ENCODE measurements around the gene HTRA2.

Gene HTRA2

GRCh38 chr2:74532222-74532621 is 2.5 kb downstream of the HTRA2 start:
- TF ChIP-seq, protein P1, sequence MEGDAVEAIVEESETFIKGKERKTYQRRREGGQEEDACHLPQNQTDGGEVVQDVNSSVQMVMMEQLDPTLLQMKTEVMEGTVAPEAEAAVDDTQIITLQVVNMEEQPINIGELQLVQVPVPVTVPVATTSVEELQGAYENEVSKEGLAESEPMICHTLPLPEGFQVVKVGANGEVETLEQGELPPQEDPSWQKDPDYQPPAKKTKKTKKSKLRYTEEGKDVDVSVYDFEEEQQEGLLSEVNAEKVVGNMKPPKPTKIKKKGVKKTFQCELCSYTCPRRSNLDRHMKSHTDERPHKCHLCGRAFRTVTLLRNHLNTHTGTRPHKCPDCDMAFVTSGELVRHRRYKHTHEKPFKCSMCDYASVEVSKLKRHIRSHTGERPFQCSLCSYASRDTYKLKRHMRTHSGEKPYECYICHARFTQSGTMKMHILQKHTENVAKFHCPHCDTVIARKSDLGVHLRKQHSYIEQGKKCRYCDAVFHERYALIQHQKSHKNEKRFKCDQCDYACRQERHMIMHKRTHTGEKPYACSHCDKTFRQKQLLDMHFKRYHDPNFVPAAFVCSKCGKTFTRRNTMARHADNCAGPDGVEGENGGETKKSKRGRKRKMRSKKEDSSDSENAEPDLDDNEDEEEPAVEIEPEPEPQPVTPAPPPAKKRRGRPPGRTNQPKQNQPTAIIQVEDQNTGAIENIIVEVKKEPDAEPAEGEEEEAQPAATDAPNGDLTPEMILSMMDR (conservative IDR thresholded peaks at IDR 0.05): peak; percentile 57
- H3K27ac ChIP-seq: no peak overlapping the region

GRCh38 chr2:74533464-74533863 is 3.7 kb downstream of the HTRA2 start:
- TF ChIP-seq, protein P1 (conservative IDR thresholded peaks at IDR 0.05): no peak
- H3K27ac ChIP-seq: no peak overlapping the region

DNA sequence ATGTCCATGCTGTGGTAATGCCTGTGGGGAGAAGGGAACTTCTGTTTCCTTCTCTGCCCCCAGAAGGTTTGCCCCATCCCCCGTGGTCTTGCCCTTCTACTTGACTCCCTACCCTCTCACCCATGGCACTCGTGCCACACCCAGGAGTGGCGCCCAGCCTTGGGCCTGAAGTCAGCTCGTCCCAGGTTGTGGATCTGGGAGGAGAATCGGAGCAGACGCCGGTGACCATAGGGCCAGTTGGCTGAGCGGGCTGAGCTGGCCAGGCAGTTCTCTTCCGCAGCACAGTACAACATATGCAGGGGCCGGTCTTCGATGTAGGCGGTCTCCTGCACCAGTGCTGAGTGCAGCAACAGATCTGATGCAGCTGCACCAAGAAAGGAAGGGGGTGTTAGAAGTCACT is 4.7 kb downstream of the HTRA2 start:
- no peak overlapping the region for H3K27ac ChIP-seq
- TF ChIP-seq, protein P1 (conservative IDR thresholded peaks at IDR 0.05): no peak

GRCh38 chr2:74535440-74535965 is 5.8 kb downstream of the HTRA2 start:
- H3K27ac ChIP-seq: no peak overlapping the region
- TF ChIP-seq, protein P1 (conservative IDR thresholded peaks at IDR 0.05): no peak

DNA sequence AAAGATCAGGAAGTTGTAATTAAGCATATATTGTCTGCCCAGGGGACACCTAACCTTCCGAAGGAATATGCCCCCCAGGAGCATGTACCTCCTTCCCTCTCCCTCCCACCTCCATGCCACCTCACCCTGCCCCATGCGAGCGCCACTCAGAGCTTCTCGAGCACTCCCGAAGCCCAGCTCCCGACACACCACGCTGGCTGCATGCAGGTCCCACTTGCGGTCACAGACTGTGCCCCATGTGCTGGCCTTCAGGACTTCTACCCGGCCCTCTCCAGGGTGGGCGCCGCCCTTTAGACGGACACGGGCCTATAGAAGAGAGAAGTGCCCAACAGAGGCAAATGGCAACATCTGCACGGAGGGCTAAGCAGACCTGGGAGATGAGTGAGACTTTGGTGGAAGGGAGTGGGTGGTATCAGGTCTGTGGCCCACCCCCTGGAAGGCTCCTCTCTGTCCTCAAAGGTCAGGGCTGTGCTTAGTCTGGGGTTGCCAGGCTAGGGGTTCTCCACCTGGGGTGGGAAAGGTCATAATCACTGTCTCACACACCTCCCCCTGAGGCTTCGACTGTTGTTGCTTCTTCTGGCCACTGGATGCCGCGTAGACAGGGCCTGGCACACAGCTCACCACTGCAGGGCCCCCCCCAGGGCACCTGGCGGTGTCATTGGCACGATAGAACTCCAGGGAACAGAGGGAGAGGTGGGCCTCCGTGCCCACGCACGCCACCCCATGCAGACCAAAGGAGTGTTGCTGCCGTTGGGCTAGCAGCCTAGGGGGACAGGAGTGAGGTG is 6.6 kb downstream of the HTRA2 start:
- TF ChIP-seq, protein P1 (conservative IDR thresholded peaks at IDR 0.05): no peak
- no peak overlapping the region for H3K27ac ChIP-seq

DNA sequence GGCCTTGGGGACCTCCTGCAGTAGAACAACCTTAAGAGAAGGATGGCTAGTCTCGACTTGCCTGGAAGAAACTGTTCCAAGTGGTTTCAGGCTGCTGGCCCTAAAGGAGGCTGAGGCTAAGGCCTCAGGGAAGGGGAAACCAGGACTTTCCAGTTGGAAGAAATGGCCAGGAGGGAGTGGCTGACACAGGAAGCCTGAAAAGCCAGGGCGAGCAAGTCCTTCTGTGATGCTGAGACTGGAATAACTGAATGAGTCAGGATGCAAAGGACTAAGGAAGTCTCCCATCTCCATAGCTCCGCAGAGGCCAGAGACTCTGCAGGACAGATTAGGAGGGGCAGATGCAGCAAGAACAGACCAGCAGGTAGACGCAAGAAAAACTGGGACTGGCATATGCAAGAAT is 7.4 kb downstream of the HTRA2 start:
- TF ChIP-seq, protein P1 (conservative IDR thresholded peaks at IDR 0.05): no peak
- H3K27ac ChIP-seq: no peak overlapping the region

DNA sequence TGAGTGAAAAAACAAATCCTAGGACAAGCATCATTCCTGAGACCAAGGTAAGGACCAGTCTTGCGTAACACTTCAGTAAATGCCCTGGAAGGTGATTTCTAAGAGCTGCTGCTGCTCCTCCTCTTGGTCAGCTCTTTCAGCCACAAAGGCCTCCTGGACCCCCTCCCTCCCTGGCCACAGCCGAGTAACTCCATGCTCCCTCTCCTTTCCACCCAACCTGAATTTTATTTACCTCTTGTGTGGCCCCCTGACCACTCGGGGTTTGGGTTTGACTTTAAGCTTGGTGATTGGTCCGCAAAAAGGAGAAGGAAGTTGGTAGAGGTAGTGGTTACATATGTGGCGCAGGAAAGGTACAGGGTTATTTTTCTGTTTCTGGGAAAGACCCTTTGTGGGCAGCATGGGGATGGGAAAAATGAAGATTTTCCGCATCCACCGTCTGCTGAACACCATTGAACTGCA is 9.2 kb downstream of the HTRA2 start:
- no peak overlapping the region for H3K27ac ChIP-seq
- TF ChIP-seq, protein P1 (conservative IDR thresholded peaks at IDR 0.05): no peak
